ENCODE results near the gene SPO11. TPM values are rescaled to one million over a fixed set of nuclear protein-coding genes. Genes with fewer than 3 reads are reported as not detected.
A peak's percentile ranks its signal among the peaks of the same experiment; 100 is the strongest.
"Not testable (repeated sequence)": the region's sequence is repeated elsewhere in the genome, so short reads cannot be mapped to it uniquely, and the experiment has no call there.

SPO11 gene
- total RNA-seq, 1 donor from 2014 or later = 10.8 TPM

DNA sequence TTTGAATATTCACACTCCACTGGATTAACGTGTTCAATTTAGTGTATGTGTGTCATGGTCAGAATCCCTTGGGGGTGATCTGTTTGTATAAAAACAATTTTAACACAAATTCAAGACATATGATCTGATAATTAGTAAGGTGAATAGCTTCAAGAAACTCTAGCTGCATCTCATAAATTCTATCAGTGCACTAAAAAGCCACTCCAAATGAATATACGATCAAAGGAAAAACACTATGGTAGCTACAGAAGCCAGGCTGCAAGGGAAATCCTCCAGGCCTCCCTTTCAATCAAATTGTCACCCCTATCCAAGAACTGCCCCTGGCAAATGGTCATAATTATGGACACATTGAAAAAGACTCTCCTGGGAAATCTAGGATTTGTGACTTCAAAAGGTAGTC, 12.1 kb downstream of the SPO11 start:
- no peak for DNase-seq (ENCODE audit: low spot score)

GRCh38 chr20:57342829-57343228, 13.2 kb downstream of the SPO11 start:
- no peak for DNase-seq (ENCODE audit: low spot score)

DNA sequence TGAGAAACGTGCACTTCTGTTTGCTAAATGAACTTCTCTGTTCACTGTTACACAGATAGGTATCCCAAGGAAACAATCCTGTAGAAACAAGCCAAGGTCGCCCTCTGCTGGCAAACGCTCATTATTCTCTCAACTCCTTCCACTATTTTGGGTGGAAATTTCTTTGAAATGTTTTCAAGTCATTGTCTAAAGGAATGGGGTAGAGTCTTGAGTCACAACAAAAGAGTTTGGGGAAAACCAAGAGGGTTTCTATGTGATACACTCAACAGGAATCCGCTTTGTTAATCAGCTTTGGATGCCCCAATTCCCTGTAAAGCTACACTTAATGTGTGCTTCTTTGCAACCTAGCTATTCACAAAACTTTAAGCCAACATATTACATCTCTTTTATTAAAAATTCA, 16.9 kb downstream of the SPO11 start:
- peak; percentile 77 for DNase-seq (ENCODE audit: low spot score)

DNA sequence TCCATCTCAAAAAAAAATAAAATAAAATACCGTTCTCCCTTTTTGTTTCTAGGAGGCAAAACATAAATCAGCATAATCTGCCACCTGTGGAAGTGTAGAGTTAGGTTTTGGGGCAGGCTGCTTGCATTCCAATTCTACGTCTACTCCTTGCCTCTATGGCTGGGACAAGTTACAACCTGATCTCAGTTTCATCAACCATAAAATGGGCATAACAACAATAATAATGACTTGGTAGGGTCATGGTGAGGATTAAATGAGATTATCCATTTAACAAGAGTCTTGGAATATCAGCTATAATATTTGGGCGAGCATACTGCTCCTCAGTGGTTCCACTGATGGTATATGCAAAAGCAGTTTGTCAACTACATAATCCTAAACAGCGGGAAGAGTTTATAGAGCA, 17.8 kb downstream of the SPO11 start:
- DNase-seq (ENCODE audit: low spot score) = no peak

GRCh38 chr20:57348200-57348921, 18.8 kb downstream of the SPO11 start:
- DNase-seq (ENCODE audit: low spot score) = not testable (repeated sequence)

- DNase-seq (ENCODE audit: low spot score) = not testable (repeated sequence)
These were observed 19.4 kb downstream of the SPO11 start for GRCh38 chr20:57348922-57349574.

DNA sequence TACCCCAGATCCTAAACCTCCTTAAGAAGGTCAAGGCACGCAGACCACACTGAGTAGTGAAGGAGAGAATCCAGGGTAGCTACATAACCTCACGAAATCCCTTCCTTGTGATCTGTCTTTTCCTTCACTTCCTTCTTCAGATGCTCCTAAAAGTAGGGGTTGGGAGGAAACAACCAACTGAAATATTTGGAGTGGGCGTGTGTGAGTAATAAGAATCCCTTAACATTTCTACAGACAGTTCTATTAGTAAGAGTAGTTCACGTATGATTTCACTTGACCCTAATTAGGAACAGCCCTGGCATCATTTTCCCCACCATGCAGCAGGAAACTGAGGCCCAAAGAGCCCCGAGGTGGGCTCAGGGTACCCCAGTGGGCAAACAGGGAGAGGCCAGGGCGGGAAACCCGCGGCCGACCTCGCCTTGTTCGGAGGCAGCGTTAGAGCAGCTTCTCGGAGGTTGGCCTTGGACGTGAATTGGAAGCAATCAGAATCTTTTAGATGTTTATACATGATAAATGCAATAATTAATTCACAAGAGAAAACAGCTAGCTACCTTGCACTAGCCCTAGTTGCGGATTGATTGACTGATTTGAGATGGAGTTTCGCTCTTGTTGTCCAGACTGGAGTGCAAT, 20.6 kb downstream of the SPO11 start:
- DNase-seq (ENCODE audit: low spot score) = no peak

GRCh38 chr20:57350726-57351041, 21.1 kb downstream of the SPO11 start:
- not testable (repeated sequence) for DNase-seq (ENCODE audit: low spot score)

DNA sequence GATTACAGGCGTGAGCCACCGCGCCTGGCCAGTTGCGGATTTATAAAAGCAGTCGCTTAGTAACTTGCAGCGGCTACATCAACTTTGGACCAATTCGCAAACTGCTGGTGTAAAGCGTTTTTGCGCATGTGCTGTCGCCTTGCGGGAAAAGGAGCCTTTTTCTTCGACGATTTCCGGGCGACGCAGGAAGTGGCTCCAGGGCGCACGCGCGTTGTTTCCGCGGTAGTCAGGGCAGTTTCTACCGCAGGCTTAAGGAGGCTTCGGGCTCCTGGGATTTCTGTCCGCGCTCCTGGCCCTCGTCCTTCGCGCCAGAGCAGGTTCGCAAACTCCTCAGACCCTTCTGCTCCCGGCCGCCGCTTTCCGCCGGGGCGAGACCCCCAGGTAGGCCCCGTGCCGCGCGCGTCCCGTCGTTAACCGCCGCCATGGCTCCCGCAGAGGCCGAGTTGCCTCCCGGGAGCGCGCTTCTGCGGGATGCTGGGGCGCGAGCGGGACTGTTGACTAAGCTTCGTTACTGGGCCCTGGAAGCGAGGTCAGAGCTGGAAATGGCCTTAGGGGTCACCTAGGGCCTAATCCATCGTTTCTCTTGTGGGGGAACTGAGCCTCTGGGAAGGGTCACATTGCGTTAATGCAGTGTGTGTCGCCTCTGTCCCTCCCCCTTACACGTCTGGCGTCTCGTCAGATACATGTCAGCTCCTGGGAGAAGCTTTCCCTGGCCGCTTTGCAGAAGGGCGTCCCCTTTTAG, 21.6 kb downstream of the SPO11 start, which contains the start of gene RAE1:
RAE1 (plus strand) TSS at position 214 of the 742 bp plus-strand sequence. CDS start 2,784 bp downstream, outside the sequence.
- peak; percentile 96 for DNase-seq (ENCODE audit: low spot score)

DNA sequence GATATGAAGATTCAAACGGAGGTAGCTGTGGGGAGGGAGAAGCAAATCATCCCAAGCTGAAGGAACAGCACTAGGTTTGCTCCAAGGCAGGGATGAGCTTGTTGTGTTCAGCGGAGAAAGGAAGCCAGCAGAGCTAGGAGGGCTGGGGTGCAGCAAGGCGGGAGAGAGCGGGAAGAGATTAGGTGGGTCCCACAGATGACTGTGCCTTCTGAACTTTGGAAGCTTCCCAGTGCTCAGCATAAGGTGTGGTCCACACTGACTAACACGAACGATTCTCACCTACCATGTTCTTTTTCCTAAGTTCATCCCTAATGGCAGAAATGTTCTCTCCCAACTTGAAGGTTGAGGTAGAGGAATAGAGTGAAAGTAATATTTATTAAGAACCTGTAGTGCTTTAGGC, 22.7 kb downstream of the SPO11 start:
- DNase-seq (ENCODE audit: low spot score) = no peak

DNA sequence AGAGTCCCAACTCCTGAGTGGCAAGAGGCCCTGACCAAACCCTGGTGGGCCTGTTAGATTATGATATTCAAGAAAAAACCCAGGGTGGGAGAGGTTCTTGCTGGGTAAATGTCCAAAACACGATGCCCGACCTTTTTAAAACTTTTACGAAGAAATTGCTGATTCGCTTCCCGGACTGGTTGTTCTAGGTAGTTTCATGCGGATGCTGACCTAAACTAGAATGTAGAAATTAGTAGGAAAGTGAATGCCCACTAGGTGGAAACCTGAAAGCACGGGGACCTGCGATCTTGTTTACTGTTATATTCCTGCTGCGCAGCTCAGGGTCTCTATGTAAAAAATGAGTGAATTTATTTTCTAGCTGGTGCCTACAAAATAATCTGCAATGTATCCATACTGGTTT, 23.7 kb downstream of the SPO11 start:
- DNase-seq (ENCODE audit: low spot score) = no peak

DNA sequence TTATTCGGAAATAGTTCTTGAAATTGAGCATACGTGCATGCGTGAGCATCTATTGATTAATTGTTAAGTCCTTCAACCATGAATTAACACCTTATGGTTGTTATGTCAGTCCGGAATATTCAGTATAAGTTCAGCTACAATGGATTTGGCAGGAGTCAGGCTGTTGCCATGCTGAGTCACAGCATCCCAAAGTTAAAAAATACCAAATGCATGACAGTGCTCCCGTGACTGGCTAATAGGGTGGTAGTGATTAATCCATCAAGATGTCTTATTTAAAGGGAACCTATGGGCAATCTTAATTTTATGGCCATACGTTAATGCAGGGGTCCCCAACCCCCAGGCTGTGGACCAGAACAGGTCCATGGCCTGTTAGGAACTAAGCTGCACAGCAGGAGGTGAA, 31.9 kb downstream of the SPO11 start:
- DNase-seq (ENCODE audit: low spot score) = no peak

GRCh38 chr20:57364451-57364850, 34.8 kb downstream of the SPO11 start:
- DNase-seq (ENCODE audit: low spot score) = no peak

DNA sequence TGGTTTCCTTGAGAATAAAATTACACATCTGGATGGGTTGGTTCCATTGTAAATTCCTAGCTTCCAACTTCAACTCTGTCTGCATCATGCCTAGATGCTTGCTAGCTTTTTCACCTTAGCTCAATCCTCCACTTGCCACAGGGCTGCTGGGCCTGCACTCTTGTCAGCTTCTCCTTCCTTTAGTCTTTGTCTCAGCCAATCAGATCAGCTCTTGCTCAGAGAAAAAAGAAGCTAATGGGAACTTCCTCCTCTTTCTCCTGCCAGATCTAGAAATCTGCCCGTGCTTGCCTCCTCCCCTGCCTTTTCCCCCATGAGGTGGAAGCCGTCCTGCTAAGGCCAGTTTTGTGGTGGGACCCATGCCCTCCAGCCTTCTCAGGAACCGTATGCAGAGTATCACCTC, 40.0 kb downstream of the SPO11 start:
- no peak for DNase-seq (ENCODE audit: low spot score)

DNA sequence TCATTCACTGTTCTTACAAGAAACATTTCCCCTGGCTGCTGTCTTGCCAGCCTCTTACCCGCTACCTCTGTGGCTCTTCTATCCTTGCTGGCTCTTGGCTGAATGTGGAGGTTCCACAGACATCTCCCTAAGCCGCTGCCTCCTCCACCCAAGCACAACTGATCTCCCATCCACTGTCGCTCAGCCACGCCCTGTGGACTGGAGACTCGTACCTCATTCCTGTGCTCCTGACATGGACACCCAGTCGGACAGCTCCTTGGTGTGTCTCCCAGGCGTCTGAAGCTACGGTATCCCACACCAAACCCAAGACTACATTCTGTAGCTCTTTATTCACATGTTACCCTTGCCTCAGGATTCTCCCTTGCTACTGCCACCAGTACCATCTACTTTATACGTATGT, 40.7 kb downstream of the SPO11 start:
- no peak for DNase-seq (ENCODE audit: low spot score)

DNA sequence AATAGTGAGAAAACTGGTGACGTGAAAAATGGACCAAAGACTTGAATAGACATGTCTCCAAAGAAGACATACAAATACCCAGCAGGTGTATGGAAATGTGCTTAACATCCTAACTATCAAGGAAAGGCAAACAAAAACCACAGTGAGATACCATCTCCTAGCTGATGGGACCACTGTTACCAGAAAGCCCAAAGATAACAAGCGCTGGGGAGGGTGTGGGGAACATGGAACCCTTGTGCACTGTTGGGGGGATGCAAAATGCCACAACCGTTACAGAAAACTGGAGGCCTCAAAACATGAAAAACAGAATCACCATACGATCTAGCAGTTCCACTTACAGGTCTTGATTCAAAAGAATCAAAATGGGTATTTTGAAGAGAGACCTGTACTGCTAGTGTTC, 41.8 kb downstream of the SPO11 start:
- no peak for DNase-seq (ENCODE audit: low spot score)

DNA sequence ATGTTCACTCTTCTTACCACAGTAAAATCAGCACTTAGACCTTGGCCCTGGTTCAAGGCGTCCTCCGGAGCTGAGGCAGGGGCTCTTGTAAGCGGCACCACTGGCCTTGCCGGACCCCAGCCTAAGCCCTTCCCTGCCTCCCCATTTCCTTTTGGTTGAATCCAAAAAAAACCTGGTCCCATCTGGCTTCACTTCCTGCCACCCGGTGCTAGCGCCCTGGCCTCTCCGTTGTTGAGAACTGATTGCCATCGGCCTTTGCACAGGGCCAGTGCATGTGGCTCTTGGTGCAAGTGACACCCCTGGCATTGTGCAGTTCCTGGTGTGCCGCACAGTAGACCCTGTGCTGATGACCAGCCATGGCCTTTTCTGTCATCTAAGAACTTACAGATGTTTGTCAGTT, 42.6 kb downstream of the SPO11 start:
- DNase-seq (ENCODE audit: low spot score) = no peak

DNA sequence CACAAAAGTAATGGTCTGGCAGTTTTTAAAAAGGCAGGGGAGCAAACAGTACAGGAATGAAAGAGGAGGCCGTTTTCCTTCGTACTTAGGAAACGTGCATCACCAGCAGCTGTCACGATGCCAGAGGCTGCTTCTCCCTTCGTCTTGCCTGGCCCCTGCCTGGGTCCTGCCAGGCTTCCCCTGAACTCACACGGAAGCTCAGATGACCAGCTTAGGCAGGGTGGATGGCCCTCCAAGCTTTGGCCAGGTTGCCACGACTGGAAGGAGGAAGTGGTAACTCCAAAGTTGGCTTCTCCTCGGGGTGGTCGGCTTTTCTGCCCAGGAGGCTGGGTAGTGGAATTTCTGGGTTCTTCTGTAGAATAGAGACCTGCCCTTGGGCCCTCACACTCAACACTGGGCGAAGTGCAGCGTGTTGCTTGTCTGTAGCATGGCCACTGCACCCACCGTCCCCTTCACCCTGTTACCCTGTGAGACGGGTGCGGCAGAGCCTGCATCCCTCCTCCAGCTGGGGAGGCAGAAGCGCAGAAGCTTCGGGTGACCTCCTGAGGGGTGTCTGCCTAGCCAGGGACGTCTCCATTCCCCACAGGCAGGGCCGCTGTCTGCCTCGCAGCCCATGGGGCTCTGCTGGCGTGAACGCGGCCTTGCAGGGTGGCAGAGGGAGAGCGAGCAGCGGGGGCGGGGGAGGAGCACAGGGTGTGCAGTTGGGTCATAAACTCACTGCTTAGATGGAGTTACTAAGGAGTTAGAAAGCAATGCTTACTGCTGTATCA, 43.2 kb downstream of the SPO11 start:
- no peak for DNase-seq (ENCODE audit: low spot score)

DNA sequence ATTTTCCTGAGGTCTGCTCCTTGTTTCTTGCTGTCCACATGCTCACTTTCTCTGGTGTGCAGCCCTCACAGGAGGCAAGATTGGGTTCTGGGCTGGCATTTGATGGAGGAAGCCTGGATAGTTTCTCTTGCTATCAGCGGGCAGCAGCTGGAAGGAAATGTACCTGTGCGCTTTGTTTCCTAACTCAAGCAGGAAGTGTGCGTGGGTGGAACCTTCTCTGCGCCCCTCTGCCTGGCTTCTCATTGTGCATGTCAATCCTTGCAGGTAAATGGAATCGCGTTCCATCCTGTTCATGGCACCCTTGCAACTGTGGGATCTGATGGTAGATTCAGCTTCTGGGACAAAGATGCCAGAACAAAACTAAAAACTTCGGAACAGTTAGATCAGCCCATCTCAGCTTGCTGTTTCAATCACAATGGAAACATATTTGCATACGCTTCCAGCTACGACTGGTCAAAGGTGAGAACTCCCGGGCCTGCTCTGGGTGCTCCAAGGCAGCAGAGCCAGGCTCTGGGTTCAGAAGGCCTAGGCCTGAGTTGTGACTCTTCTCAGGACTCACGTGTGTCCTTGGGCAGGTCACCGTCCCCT, 44.8 kb downstream of the SPO11 start:
- no peak for DNase-seq (ENCODE audit: low spot score)

GRCh38 chr20:57374931-57375651, 45.5 kb downstream of the SPO11 start:
- no peak for DNase-seq (ENCODE audit: low spot score)

All from umbilical cord (tissue), 2 donors.